ENCODE measurements around the gene IL1RN. TPM values are rescaled to one million over a fixed set of nuclear protein-coding genes. Genes with fewer than 3 reads are reported as not detected.

IL1RN gene
- total RNA-seq, 1 donor from 2014 or later, result not detected

GRCh38 chr2:113120861-113121260 is 6.5 kb upstream of the IL1RN start:
- Mint-ChIP-seq H3K36me3 (ENCODE audit: low read depth, unreplicated experiment) (no peaks in the 10 kb centered on the region), H3K27me3 (ENCODE audit: low read depth, unreplicated experiment) (peaks cover 26% of the 10 kb centered on the region), H3K4me1 (ENCODE audit: low read depth, unreplicated experiment) (peaks cover 13% of the 10 kb centered on the region), H3K27ac (ENCODE audit: unreplicated experiment) (no peak overlapping the region), H3K4me3 (ENCODE audit: unreplicated experiment) (no peak overlapping the region), H3K9me3 (ENCODE audit: unreplicated experiment) (no peaks in the 10 kb centered on the region)
- FAIRE-seq (no peak), DNase-seq (ENCODE audit: low read depth) (no peak)
- TF ChIP-seq CTCF (IDR thresholded peaks at IDR 0.05; ENCODE audit: insufficient read depth, low read depth, low read length) (no peak), EZH2 (IDR thresholded peaks at IDR 0.05; ENCODE audit: insufficient read depth, low read length) (no peak)
- H3K79me2 ChIP-seq (ENCODE audit: insufficient read depth, low read length), result no peaks in the 10 kb centered on the region
- H3K4me3 ChIP-seq (ENCODE audit: insufficient read depth, low read depth, low read length), result no peak overlapping the region
- H3K4me1 ChIP-seq (ENCODE audit: insufficient read depth, low read length), result peaks cover 19% of the 10 kb centered on the region
- H3K4me2 ChIP-seq (ENCODE audit: low read length), result no peak overlapping the region
- no peak overlapping the region for H2AFZ ChIP-seq (ENCODE audit: low read depth, low read length)
- H3K9me3 ChIP-seq (ENCODE audit: insufficient read depth, low read depth, low read length), result no peaks in the 10 kb centered on the region
- no peak overlapping the region for H3K27ac ChIP-seq (ENCODE audit: low read depth, low read length)
- no peak overlapping the region for H3K9ac ChIP-seq (ENCODE audit: low read length)
- H4K20me1 ChIP-seq (ENCODE audit: insufficient read depth, low read length), result no peaks in the 10 kb centered on the region
- H3K27me3 ChIP-seq (ENCODE audit: insufficient read depth, low read length), result peaks cover 10% of the 10 kb centered on the region
- H3K36me3 ChIP-seq (ENCODE audit: insufficient read depth, low read length), result no peaks in the 10 kb centered on the region

GRCh38 chr2:113122364-113122763 is 5.0 kb upstream of the IL1RN start:
- Histone ChIP-seq H3K9me3 (ENCODE audit: insufficient read depth, low read depth, low read length) (no peaks in the 10 kb centered on the region), H3K4me2 (ENCODE audit: low read length) (no peak overlapping the region), H4K20me1 (ENCODE audit: insufficient read depth, low read length) (no peaks in the 10 kb centered on the region), H3K36me3 (ENCODE audit: insufficient read depth, low read length) (no peaks in the 10 kb centered on the region), H3K4me1 (ENCODE audit: insufficient read depth, low read length) (peaks cover 19% of the 10 kb centered on the region), H3K27me3 (ENCODE audit: insufficient read depth, low read length) (peaks cover 10% of the 10 kb centered on the region), H3K9ac (ENCODE audit: low read length) (no peak overlapping the region), H3K79me2 (ENCODE audit: insufficient read depth, low read length) (no peaks in the 10 kb centered on the region), H2AFZ (ENCODE audit: low read depth, low read length) (no peak overlapping the region), H3K27ac (ENCODE audit: low read depth, low read length) (no peak overlapping the region), H3K4me3 (ENCODE audit: insufficient read depth, low read depth, low read length) (no peak overlapping the region)
- DNase-seq (ENCODE audit: low read depth) (no peak), FAIRE-seq (no peak)
- Mint-ChIP-seq H3K27ac (ENCODE audit: unreplicated experiment) (no peak overlapping the region), H3K27me3 (ENCODE audit: low read depth, unreplicated experiment) (peaks cover 26% of the 10 kb centered on the region), H3K4me3 (ENCODE audit: unreplicated experiment) (no peak overlapping the region), H3K9me3 (ENCODE audit: unreplicated experiment) (no peaks in the 10 kb centered on the region), H3K4me1 (ENCODE audit: low read depth, unreplicated experiment) (peaks cover 13% of the 10 kb centered on the region), H3K36me3 (ENCODE audit: low read depth, unreplicated experiment) (no peaks in the 10 kb centered on the region)
- no peak for TF ChIP-seq CTCF (IDR thresholded peaks at IDR 0.05; ENCODE audit: insufficient read depth, low read depth, low read length)
- no peak for TF ChIP-seq EZH2 (IDR thresholded peaks at IDR 0.05; ENCODE audit: insufficient read depth, low read length)

GRCh38 chr2:113123726-113124125 is 3.7 kb upstream of the IL1RN start:
- Histone ChIP-seq H3K9me3 (ENCODE audit: insufficient read depth, low read depth, low read length) (no peaks in the 10 kb centered on the region), H3K27me3 (ENCODE audit: insufficient read depth, low read length) (peaks cover 10% of the 10 kb centered on the region), H3K36me3 (ENCODE audit: insufficient read depth, low read length) (no peaks in the 10 kb centered on the region), H4K20me1 (ENCODE audit: insufficient read depth, low read length) (no peaks in the 10 kb centered on the region), H3K4me3 (ENCODE audit: insufficient read depth, low read depth, low read length) (no peak overlapping the region), H2AFZ (ENCODE audit: low read depth, low read length) (no peak overlapping the region), H3K9ac (ENCODE audit: low read length) (no peak overlapping the region), H3K4me1 (ENCODE audit: insufficient read depth, low read length) (peaks cover 14% of the 10 kb centered on the region), H3K27ac (ENCODE audit: low read depth, low read length) (no peak overlapping the region), H3K4me2 (ENCODE audit: low read length) (no peak overlapping the region), H3K79me2 (ENCODE audit: insufficient read depth, low read length) (no peaks in the 10 kb centered on the region)
- Mint-ChIP-seq H3K9me3 (ENCODE audit: unreplicated experiment) (no peaks in the 10 kb centered on the region), H3K27me3 (ENCODE audit: low read depth, unreplicated experiment) (peaks cover 26% of the 10 kb centered on the region), H3K27ac (ENCODE audit: unreplicated experiment) (no peak overlapping the region), H3K4me1 (ENCODE audit: low read depth, unreplicated experiment) (peaks cover 13% of the 10 kb centered on the region), H3K36me3 (ENCODE audit: low read depth, unreplicated experiment) (no peaks in the 10 kb centered on the region), H3K4me3 (ENCODE audit: unreplicated experiment) (no peak overlapping the region)
- FAIRE-seq, result no peak
- TF ChIP-seq CTCF (IDR thresholded peaks at IDR 0.05; ENCODE audit: insufficient read depth, low read depth, low read length) (no peak), EZH2 (IDR thresholded peaks at IDR 0.05; ENCODE audit: insufficient read depth, low read length) (no peak)
- no peak for DNase-seq (ENCODE audit: low read depth)
